Bronchial smooth muscle cell (primary cell): ENCODE data around the gene RPS24. TPM values are rescaled to one million over a fixed set of nuclear protein-coding genes. Genes with fewer than 3 reads are reported as not detected.

Experiments used
- total RNA-seq: library from RNA; depleted of rRNA; stranded (reverse); fragments of >200 nt; gene quantifications from 2 replicates; pipeline ENCODE4 v1.2.1, GENCODE V29; 2014

Gene RPS24
- total RNA-seq = 2,377 and 2,646 TPM in 2 replicates

GRCh38 chr10:78033637-78034470 lies at the start of gene RPS24:
TSS of gene RPS24 (plus strand) at chr10:78033863. CDS start at chr10:78033902, 39 bp downstream.

GRCh38 chr10:78029269-78030226 lies 4.1 kb upstream of the RPS24 start, which contains the start of gene POLR3A:
TSS of gene POLR3A (minus strand) at chr10:78029515. CDS start at chr10:78029407, 108 bp downstream.

Other genes starting within 250 kb of the RPS24 start
- gene DLG5, start 107.1 kb upstream of the RPS24 start, total RNA-seq = 33.9 and 46.0 TPM in 2 replicates
- gene POLR3A, start 4.3 kb upstream of the RPS24 start, total RNA-seq = 12.5 and 14.3 TPM in 2 replicates